K562 treated with DMSO at 1 percent for 24 hours (cell line): Measurements from ENCODE around the gene ZNF84. TPM values are rescaled to one million over a fixed set of nuclear protein-coding genes. Genes with fewer than 3 reads are reported as not detected.

Experiments
- total RNA-seq: library from RNA; unstranded; fragments of 300-600 nt; gene quantifications from 2 replicates; pipeline ENCODE4 v1.2.3, GENCODE V29; 2022; ENCODE audit warnings: low read depth; ENCODE audit not compliant: insufficient read depth

The ZNF84 gene
- 3.7 and 6.0 TPM in 2 replicates for total RNA-seq

GRCh38 chr12:133037207-133038005 lies at the start of gene ZNF84:
Gene ZNF84, plus strand, starts transcription at chr12:133037509. Its CDS starts 3,959 bp downstream, at chr12:133041468.

GRCh38 chr12:133080368-133081158 lies 43.3 kb downstream of the ZNF84 start, which contains the start of gene ZNF140:
Gene ZNF140, plus strand, starts transcription at chr12:133080923. Its CDS starts 398 bp downstream, at chr12:133081321.

Other genes starting within 250 kb of the ZNF84 start
- 23.3 and 25.6 TPM in 2 replicates for gene GOLGA3, start 208.6 kb upstream of the ZNF84 start, total RNA-seq
- 29.7 and 36.4 TPM in 2 replicates for gene CHFR, start 149.9 kb upstream of the ZNF84 start, total RNA-seq
- gene ZNF605, start 81.2 kb upstream of the ZNF84 start, total RNA-seq: 0.37 and 0.50 TPM in 2 replicates
- gene ZNF26, start 51.1 kb upstream of the ZNF84 start, total RNA-seq: 4.5 and 6.0 TPM in 2 replicates
- 3.0 and 6.0 TPM in 2 replicates for gene ZNF140, start 43.4 kb downstream of the ZNF84 start, total RNA-seq
- gene ZNF891, start 92.8 kb downstream of the ZNF84 start, total RNA-seq: 0.23 and 0.25 TPM in 2 replicates
- 2.6 and 6.5 TPM in 2 replicates for gene ZNF10, start 93.1 kb downstream of the ZNF84 start, total RNA-seq
- 6.8 and 8.0 TPM in 2 replicates for gene ZNF268, start 144.0 kb downstream of the ZNF84 start, total RNA-seq
- gene ANHX, start 198.4 kb downstream of the ZNF84 start, total RNA-seq: not detected in 2 replicates